Endothelial cell of umbilical vein (primary cell): ENCODE data around the gene TTLL5. TPM values are rescaled to one million over a fixed set of nuclear protein-coding genes. Genes with fewer than 3 reads are reported as not detected.

Experiments used
- BruUV-seq: library from RNA; stranded (reverse); fragments of 400-500 nt; replicated peaks from 2 replicates; lab custom pipeline; 2021; lab: Mats Ljungman, UMichigan
- CTCF ChIA-PET: fragments of 300-600, 350-600 bp; sonication (Branson Sonifier 250); formaldehyde crosslinking; loops from one replicate; lab custom pipeline; 2021; ENCODE audit warnings: antibody characterized with exemption, inconsistent platforms; lab: Charles Lee
- POLR2A ChIA-PET: fragments of 300-600, 350-600 bp; sonication (Branson Sonifier 250); formaldehyde crosslinking; loops from one replicate; lab custom pipeline; 2021; ENCODE audit warnings: antibody characterized with exemption, inconsistent platforms; lab: Charles Lee
- DNase-seq: peaks from one replicate; pipeline ENCODE4 v3.0.0-alpha.2; 2011; ENCODE audit warnings: low read depth, low spot score
- FAIRE-seq: peaks from 2 replicates; lab custom pipeline; 2011; peaks lifted over from hg19 to GRCh38; lab: Jason Lieb, UNC
- H2AFZ ChIP-seq: 2 replicates; pipeline ENCODE4 v1.6.0; 2012; ENCODE audit warnings: low read depth, low read length, control low read depth, inconsistent platforms
- H3K27ac ChIP-seq: 2 replicates; pipeline ENCODE4 v1.5.1; 2011; ENCODE audit warnings: low read depth, mild to moderate bottlenecking, control low read depth, low read length, moderate library complexity; ENCODE audit not compliant: insufficient read depth
- H3K27me3 ChIP-seq, 2 experiments: 2 replicates each; pipeline versions ENCODE4 v1.6.0 to v1.6.1; 2011; ENCODE audit warnings: low read length in 2 of 2, mixed read lengths in 1 of 2; ENCODE audit not compliant: control insufficient read depth in 2 of 2, insufficient read depth in 2 of 2
- H3K36me3 ChIP-seq, 2 experiments: 2 replicates in 1 of 2; 3 replicates in 1 of 2; pipeline ENCODE4 v1.5.1; 2011; ENCODE audit warnings: low read length in 2 of 2, mild to moderate bottlenecking in 1 of 2, moderate library complexity in 1 of 2; ENCODE audit not compliant: control insufficient read depth in 2 of 2, insufficient read depth in 2 of 2; ENCODE audit errors: extremely low read depth in 1 of 2
- H3K4me1 ChIP-seq: 3 replicates; pipeline ENCODE4 v1.5.1; 2011; ENCODE audit warnings: mild to moderate bottlenecking, low read length; ENCODE audit not compliant: control insufficient read depth, insufficient read depth; ENCODE audit errors: extremely low read depth
- H3K4me2 ChIP-seq: 2 replicates; pipeline ENCODE4 v1.6.1; 2011; ENCODE audit warnings: low read length, control low read depth, mixed read lengths; ENCODE audit not compliant: insufficient read depth
- H3K4me3 ChIP-seq, 3 experiments: fragments of 200-600 bp in 1 of 3; sonication (generic), shearing (Covaris generic) in 1 of 3; replicated peaks in 1 of 3; 2 replicates each; pipeline ENCODE4 v1.5.1; 2011 to 2016; ENCODE audit warnings: control low read depth in 3 of 3, low read length in 3 of 3, mild to moderate bottlenecking in 2 of 3, inconsistent platforms in 1 of 3, low read depth in 1 of 3, moderate library complexity in 1 of 3; ENCODE audit not compliant: insufficient read depth in 1 of 3
- H3K79me2 ChIP-seq: 2 replicates; pipeline ENCODE4 v1.6.0; 2012; ENCODE audit warnings: low read length, inconsistent platforms; ENCODE audit not compliant: control insufficient read depth, insufficient read depth
- H3K9ac ChIP-seq: replicated peaks from 2 replicates; pipeline ENCODE3; 2011; ENCODE audit warnings: low read length, control low read depth; ENCODE audit not compliant: insufficient read depth; ENCODE audit errors: extremely low read depth
- H3K9me1 ChIP-seq: replicated peaks from 3 replicates; pipeline ENCODE4 v1.6.0; 2011; ENCODE audit warnings: mild to moderate bottlenecking, low read length; ENCODE audit not compliant: control insufficient read depth, insufficient read depth; ENCODE audit errors: extremely low read depth
- H3K9me3 ChIP-seq: replicated peaks from 2 replicates; pipeline ENCODE4 v1.5.1; 2012; ENCODE audit warnings: low read length, inconsistent platforms; ENCODE audit not compliant: control insufficient read depth, insufficient read depth
- H4K20me1 ChIP-seq: replicated peaks from 2 replicates; pipeline ENCODE3; 2011; ENCODE audit warnings: mild to moderate bottlenecking, low read length; ENCODE audit not compliant: control insufficient read depth, insufficient read depth; ENCODE audit errors: extremely low read depth
- CTCF ChIP-seq, 2 donors: IDR thresholded peaks; 1 replicate in 1 of 2; 2 replicates in 1 of 2; pipeline ENCODE4 v1.5.1; 2011; ENCODE audit warnings: low read length in 2 of 2, mild to moderate bottlenecking in 2 of 2, moderate library complexity in 2 of 2, control low read depth in 1 of 2, inconsistent platforms in 1 of 2, low read depth in 1 of 2; ENCODE audit not compliant: insufficient read depth in 1 of 2; ENCODE audit errors: extremely low read depth in 1 of 2
- EZH2 ChIP-seq: IDR thresholded peaks from 2 replicates; pipeline ENCODE4 v1.6.1; 2012; ENCODE audit warnings: borderline replicate concordance, low read depth, mild to moderate bottlenecking, moderate library complexity, low read length, inconsistent platforms; ENCODE audit not compliant: severe bottlenecking
- FOS ChIP-seq: IDR thresholded peaks from 2 replicates; pipeline ENCODE4 v1.6.1; 2011; ENCODE audit warnings: mild to moderate bottlenecking, low read length, moderate library complexity, borderline replicate concordance; ENCODE audit not compliant: insufficient read depth
- GATA2 ChIP-seq: IDR thresholded peaks from 2 replicates; pipeline ENCODE4 v1.7.0; 2011; ENCODE audit warnings: low read depth, mild to moderate bottlenecking, moderate library complexity, mixed read lengths, low read length; ENCODE audit not compliant: insufficient read length, insufficient read depth
- JUN ChIP-seq: IDR thresholded peaks from 2 replicates; pipeline ENCODE4 v1.6.1; 2011; ENCODE audit warnings: borderline replicate concordance, low read depth; ENCODE audit not compliant: insufficient read length, insufficient read depth
- MAX ChIP-seq: IDR thresholded peaks from 2 replicates; pipeline ENCODE4 v1.6.1; 2011; ENCODE audit not compliant: insufficient read depth, insufficient read length
- MYC ChIP-seq: IDR thresholded peaks from one replicate; pipeline ENCODE4 v1.6.1; 2011; ENCODE audit warnings: mild to moderate bottlenecking, low read depth, low read length
- POLR2A ChIP-seq: IDR thresholded peaks from 2 replicates; pipeline ENCODE4 v1.6.1; 2012; ENCODE audit warnings: low read depth, mild to moderate bottlenecking, control low read depth, low read length
- POLR2AphosphoS5 ChIP-seq: IDR thresholded peaks from 2 replicates; pipeline ENCODE4 v1.6.1; 2012; ENCODE audit warnings: low read depth, mild to moderate bottlenecking, control low read depth, low read length, moderate library complexity; ENCODE audit not compliant: insufficient read depth
- dilution Hi-C: fragments of 300-500 bp; cut with MboI; formaldehyde crosslinking; loops from one replicate; pipeline ENCODE4 v1.15.0; 2019; ENCODE audit warnings: low sequenced_read_pairs; ENCODE audit not compliant: extremely low pct_ligation_motif_present
- intact Hi-C: fragments of 100-400 bp; cut with micrococcal nuclease; formaldehyde crosslinking; loops from one replicate; pipeline ENCODE4 v1.10.0; 2022
- polyA plus RNA-seq, 4 experiments: library from polyadenylated mRNA; depleted of rRNA in 3 of 4; stranded (reverse) in 3 of 4; unstranded in 1 of 4; fragments of >200 nt; gene quantifications; 2 replicates each; pipeline versions ENCODE4 v1.2.1 to v1.2.3, GENCODE V29; 2011 to 2012; ENCODE audit warnings: missing spikeins in 1 of 4
- total RNA-seq: library from RNA; stranded (reverse); gene quantifications from 2 replicates; pipeline ENCODE4 v1.2.3, GENCODE V29; 2021

The TTLL5 gene
- total and polyA plus RNA-seq, 2 donors (not counting 3 experiments of a cell fraction or from before 2014, with no cell fraction given), result 33.2 to 93.6 TPM

- BruUV-seq, result no TSS peak
- Histone ChIP-seq H3K27me3 (no peaks in the 10 kb centered on the region), H3K27ac (no peak overlapping the region), H3K4me3 (no peak overlapping the region), H3K36me3 (peaks cover 4 to 20% of the 10 kb centered on the region in 2 experiments), H3K79me2 (no peaks in the 10 kb centered on the region), H2AFZ (no peak overlapping the region), H3K4me2 (no peak overlapping the region), H3K9me1 (no peaks in the 10 kb centered on the region), H3K9me3 (no peaks in the 10 kb centered on the region), H3K4me1 (no peaks in the 10 kb centered on the region), H4K20me1 (no peaks in the 10 kb centered on the region), H3K9ac (no peak overlapping the region)
- intact Hi-C loops, result no loop called here
- TF ChIP-seq GATA2 (no peak), CTCF (IDR thresholded peaks at IDR 0.05; ENCODE audit: extremely low read depth in 1 of 2, insufficient read depth in 1 of 2, low read depth in 1 of 2, low read length in 2 of 2) (no peak), POLR2AphosphoS5 (no peak), MYC (no peak), FOS (no peak), MAX (no peak), POLR2A (no peak), EZH2 (no peak), JUN (no peak)
- ChIA-PET CTCF (no interaction called here), POLR2A (no interaction called here)
- dilution Hi-C loops, result no loop called here
- DNase-seq, result no peak
- FAIRE-seq, result no peak
Measured at GRCh38 chr14:75732888-75733287, 71.8 kb downstream of the TTLL5 start.
